Naive thymus-derived CD4-positive, alpha-beta T cell (primary cell): Measurements from ENCODE around the gene EXOC6B. TPM values are rescaled to one million over a fixed set of nuclear protein-coding genes. Genes with fewer than 3 reads are reported as not detected.
"Not testable (repeated sequence)": the region's sequence is repeated elsewhere in the genome, so short reads cannot be mapped to it uniquely, and the experiment has no call there.

ENCODE experiments used
- ATAC-seq: fragments of 150-1000 bp; cut with Tn5 transposase; 2 replicates; pipeline ENCODE4 v1.10.0; 2021; ENCODE audit warnings: mild to moderate bottlenecking, moderate library complexity
- CTCF ChIA-PET: fragments of 350-600 bp; sonication (Branson Sonifier 250); formaldehyde crosslinking; loops from one replicate; lab custom pipeline; 2021; ENCODE audit warnings: antibody characterized with exemption; lab: Charles Lee
- POLR2A ChIA-PET: fragments of 350-600 bp; sonication (Branson Sonifier 250); formaldehyde crosslinking; loops from one replicate; lab custom pipeline; 2021; ENCODE audit warnings: antibody characterized with exemption, inconsistent platforms; lab: Charles Lee
- DNase-seq, 9 donors: peaks; one replicate each; pipeline versions ENCODE4 v3.0.0 to v3.0.0-alpha.2; 2020 to 2022; ENCODE audit warnings: mixed read lengths in 1 of 9
- H3K27ac ChIP-seq: one replicate; pipeline ENCODE4 v1.7.0; 2013; ENCODE audit warnings: mild to moderate bottlenecking, low read depth, low read length, moderate library complexity
- H3K27me3 ChIP-seq, 2 donors: one replicate each; pipeline ENCODE4 v1.7.0; 2013; ENCODE audit warnings: low read length in 2 of 2, mild to moderate bottlenecking in 2 of 2, moderate library complexity in 2 of 2; ENCODE audit not compliant: control insufficient read depth in 2 of 2, insufficient read depth in 2 of 2
- H3K36me3 ChIP-seq, 3 experiments: 1 replicate in 2 of 3; 2 replicates in 1 of 3; pipeline ENCODE4 v1.7.0; 2013; ENCODE audit warnings: low read length in 3 of 3, mild to moderate bottlenecking in 3 of 3, moderate library complexity in 1 of 3; ENCODE audit not compliant: insufficient read depth in 3 of 3, control insufficient read depth in 2 of 3
- H3K4me1 ChIP-seq, 2 donors: one replicate each; pipeline ENCODE4 v1.7.0; 2013; ENCODE audit warnings: low read length in 2 of 2, mild to moderate bottlenecking in 2 of 2, moderate library complexity in 1 of 2; ENCODE audit not compliant: control insufficient read depth in 2 of 2, insufficient read depth in 2 of 2
- H3K4me3 ChIP-seq: 2 replicates; pipeline ENCODE4 v1.7.0; 2013; ENCODE audit warnings: mild to moderate bottlenecking, low read length
- H3K9me3 ChIP-seq, 3 experiments: 1 replicate in 2 of 3; 2 replicates in 1 of 3; pipeline ENCODE4 v1.7.0; 2013; ENCODE audit warnings: low read length in 3 of 3; ENCODE audit not compliant: control insufficient read depth in 2 of 3
- H3K27ac Mint-ChIP-seq, 9 donors: one replicate each; pipeline ENCODE4 v1.8.0; 2020 to 2022; ENCODE audit warnings: mixed read lengths in 9 of 9, mild to moderate bottlenecking in 8 of 9, moderate library complexity in 5 of 9, inconsistent platforms in 2 of 9
- H3K27me3 Mint-ChIP-seq, 5 donors: one replicate each; pipeline ENCODE4 v1.8.0; 2021 to 2022; ENCODE audit warnings: mixed read lengths in 5 of 5, mild to moderate bottlenecking in 1 of 5
- H3K36me3 Mint-ChIP-seq, 5 donors: one replicate each; pipeline ENCODE4 v1.8.0; 2020 to 2022; ENCODE audit warnings: mixed read lengths in 5 of 5, mild to moderate bottlenecking in 3 of 5, inconsistent platforms in 1 of 5
- H3K4me1 Mint-ChIP-seq, 7 donors: one replicate each; pipeline ENCODE4 v1.8.0; 2020 to 2022; ENCODE audit warnings: mixed read lengths in 7 of 7, mild to moderate bottlenecking in 3 of 7, inconsistent platforms in 1 of 7
- H3K4me3 Mint-ChIP-seq, 10 donors: one replicate each; pipeline ENCODE4 v1.8.0; 2020 to 2022; ENCODE audit warnings: mild to moderate bottlenecking in 10 of 10, mixed read lengths in 10 of 10, moderate library complexity in 6 of 10, inconsistent platforms in 2 of 10
- H3K9me3 Mint-ChIP-seq, 11 donors: one replicate each; pipeline ENCODE4 v1.8.0; 2020 to 2022; ENCODE audit warnings: mixed read lengths in 11 of 11, mild to moderate bottlenecking in 4 of 11, inconsistent platforms in 1 of 11, moderate library complexity in 1 of 11
- intact Hi-C, 2 donors: fragments of 100-400 bp; cut with micrococcal nuclease; formaldehyde crosslinking; loops; one replicate each; pipeline ENCODE4 v1.15.1; 2023
- polyA plus RNA-seq, 2 donors: library from polyadenylated mRNA; unstranded; fragments of 300-500 nt; fragmentation: Illumina TruSeq; gene quantifications; one replicate each; pipeline ENCODE4 v1.2.3, GENCODE V29; 2021
- total RNA-seq, 6 experiments: library from RNA in 5 of 6; stranded (reverse) in 5 of 6; gene quantifications; 1 replicate in 5 of 6; 2 replicates in 1 of 6; pipeline ENCODE4 v1.2.3 and lab custom pipeline; 2021 to 2026

The EXOC6B gene
- total and polyA plus RNA-seq, 7 experiments from 2014 or later = 3.5 to 21.9 (median 15.1) TPM

GRCh38 chr2:72539071-72539552, 286.7 kb downstream of the EXOC6B start:
- no peaks in the 10 kb centered on the region for H3K27me3 Mint-ChIP-seq
- H3K4me3 Mint-ChIP-seq = no peak overlapping the region
- Histone ChIP-seq H3K27me3 (no peaks in the 10 kb centered on the region), H3K27ac (no peak overlapping the region), H3K9me3 (no peaks in the 10 kb centered on the region), H3K4me1 (no peaks in the 10 kb centered on the region), H3K36me3 (no peaks in the 10 kb centered on the region), H3K4me3 (no peak overlapping the region)
- ATAC-seq (no peak), DNase-seq (no peak)
- no peak overlapping the region for H3K27ac Mint-ChIP-seq
- H3K36me3 Mint-ChIP-seq = peaks cover 0 to 30% (median 21%) of the 10 kb centered on the region in 5 donors
- H3K9me3 Mint-ChIP-seq = peaks cover 0 to 12% (median 0%) of the 10 kb centered on the region in 11 donors
- H3K4me1 Mint-ChIP-seq = peaks cover 0 to 4% (median 0%) of the 10 kb centered on the region in 7 donors
- POLR2A ChIA-PET = no interaction called here
- CTCF ChIA-PET = no interaction called here
- intact Hi-C loops = no loop called here

GRCh38 chr2:72538486-72538885, 287.3 kb downstream of the EXOC6B start:
- H3K9me3 Mint-ChIP-seq = peaks cover 0 to 12% (median 0%) of the 10 kb centered on the region in 11 donors
- ATAC-seq (no peak), DNase-seq (no peak)
- H3K4me3 Mint-ChIP-seq = no peak overlapping the region
- Histone ChIP-seq H3K4me1 (no peaks in the 10 kb centered on the region), H3K27ac (no peak overlapping the region), H3K9me3 (no peaks in the 10 kb centered on the region), H3K36me3 (no peaks in the 10 kb centered on the region), H3K27me3 (no peaks in the 10 kb centered on the region), H3K4me3 (no peak overlapping the region)
- intact Hi-C loops = no loop called here
- peaks cover 0 to 33% (median 21%) of the 10 kb centered on the region in 5 donors for H3K36me3 Mint-ChIP-seq
- POLR2A ChIA-PET = no interaction called here
- no peaks in the 10 kb centered on the region for H3K27me3 Mint-ChIP-seq
- H3K4me1 Mint-ChIP-seq = peaks cover 0 to 4% (median 0%) of the 10 kb centered on the region in 7 donors
- CTCF ChIA-PET = no interaction called here
- H3K27ac Mint-ChIP-seq = no peak overlapping the region

GRCh38 chr2:72535586-72535985, 290.2 kb downstream of the EXOC6B start:
- H3K36me3 ChIP-seq, CTCF ChIA-PET, H3K4me1 ChIP-seq, H3K27me3 ChIP-seq, H3K4me3 Mint-ChIP-seq, H3K4me1 Mint-ChIP-seq, DNase-seq, H3K4me3 ChIP-seq, H3K27me3 Mint-ChIP-seq, H3K9me3 Mint-ChIP-seq, intact Hi-C loops, ATAC-seq, H3K27ac Mint-ChIP-seq, H3K9me3 ChIP-seq, H3K27ac ChIP-seq, POLR2A ChIA-PET: not testable (repeated sequence)
- peaks cover 0 to 16% (median 9%) of the 10 kb centered on the region in 5 donors for H3K36me3 Mint-ChIP-seq

- peaks cover 0 to 3% (median 0%) of the 10 kb centered on the region in 5 donors for H3K27me3 Mint-ChIP-seq
- H3K27ac Mint-ChIP-seq = no peak overlapping the region
- Histone ChIP-seq H3K9me3 (no peaks in the 10 kb centered on the region), H3K36me3 (no peaks in the 10 kb centered on the region), H3K4me1 (no peaks in the 10 kb centered on the region), H3K27ac (no peak overlapping the region), H3K27me3 (no peaks in the 10 kb centered on the region), H3K4me3 (no peak overlapping the region)
- ATAC-seq = no peak
- intact Hi-C loops = no loop called here
- H3K4me3 Mint-ChIP-seq = no peak overlapping the region
- no peaks in the 10 kb centered on the region for H3K9me3 Mint-ChIP-seq
- peaks cover 0 to 13% (median 9%) of the 10 kb centered on the region in 5 donors for H3K36me3 Mint-ChIP-seq
- ChIA-PET POLR2A (no interaction called here), CTCF (no interaction called here)
- peaks cover 0 to 2% (median 0%) of the 10 kb centered on the region in 7 donors for H3K4me1 Mint-ChIP-seq
- no peak for DNase-seq
Observed at GRCh38 chr2:72533765-72534164, 292.1 kb downstream of the EXOC6B start.

- H3K27me3 Mint-ChIP-seq = peaks cover 0 to 3% (median 0%) of the 10 kb centered on the region in 5 donors
- H3K9me3 Mint-ChIP-seq = peaks cover 0 to 2% (median 0%) of the 10 kb centered on the region in 11 donors
- peaks cover 0 to 2% (median 0%) of the 10 kb centered on the region in 7 donors for H3K4me1 Mint-ChIP-seq
- no peaks in the 10 kb centered on the region for H3K36me3 ChIP-seq
- no peak overlapping the region for H3K4me3 Mint-ChIP-seq
- no peaks in the 10 kb centered on the region for H3K9me3 ChIP-seq
- DNase-seq (no peak), ATAC-seq (no peak)
- no peak overlapping the region for H3K27ac Mint-ChIP-seq
- no peak overlapping the region for H3K27ac ChIP-seq
- ChIA-PET CTCF (interaction anchor here (0.7 kb wide), 1 partner anchor 52 kb away, joined by 3 read pairs; no protein-coding TSS in a partner anchor), POLR2A (no interaction called here)
- intact Hi-C loops = no loop called here
- no peaks in the 10 kb centered on the region for H3K4me1 ChIP-seq
- peaks cover 0 to 7% (median 5%) of the 10 kb centered on the region in 5 donors for H3K36me3 Mint-ChIP-seq
- no peak overlapping the region for H3K4me3 ChIP-seq
- H3K27me3 ChIP-seq = no peaks in the 10 kb centered on the region
Observed at GRCh38 chr2:72527424-72527823, 298.4 kb downstream of the EXOC6B start.

GRCh38 chr2:72526623-72527022, 299.2 kb downstream of the EXOC6B start:
- Histone ChIP-seq H3K4me3 (no peak overlapping the region), H3K9me3 (no peaks in the 10 kb centered on the region), H3K4me1 (no peaks in the 10 kb centered on the region), H3K27ac (no peak overlapping the region), H3K27me3 (no peaks in the 10 kb centered on the region), H3K36me3 (no peaks in the 10 kb centered on the region)
- no peak for DNase-seq
- H3K27ac Mint-ChIP-seq = no peak overlapping the region
- H3K36me3 Mint-ChIP-seq = peaks cover 0 to 9% (median 5%) of the 10 kb centered on the region in 5 donors
- intact Hi-C loops = no loop called here
- H3K4me1 Mint-ChIP-seq = peaks cover 0 to 2% (median 0%) of the 10 kb centered on the region in 7 donors
- H3K4me3 Mint-ChIP-seq = no peak overlapping the region
- ChIA-PET CTCF (interaction anchor here (0.7 kb wide), 1 partner anchor 226 kb away, joined by 3 read pairs; no protein-coding TSS in a partner anchor), POLR2A (no interaction called here)
- H3K27me3 Mint-ChIP-seq = peaks cover 0 to 3% (median 0%) of the 10 kb centered on the region in 5 donors
- ATAC-seq = no peak
- peaks cover 0 to 2% (median 0%) of the 10 kb centered on the region in 11 donors for H3K9me3 Mint-ChIP-seq

- H3K27me3 Mint-ChIP-seq = no peaks in the 10 kb centered on the region
- Histone ChIP-seq H3K4me1 (no peaks in the 10 kb centered on the region), H3K27ac (no peak overlapping the region), H3K36me3 (no peaks in the 10 kb centered on the region), H3K27me3 (no peaks in the 10 kb centered on the region), H3K4me3 (no peak overlapping the region), H3K9me3 (no peaks in the 10 kb centered on the region)
- intact Hi-C loops = no loop called here
- DNase-seq (no peak), ATAC-seq (no peak)
- POLR2A ChIA-PET = no interaction called here
- H3K9me3 Mint-ChIP-seq = peaks cover 0 to 2% (median 0%) of the 10 kb centered on the region in 11 donors
- peaks cover 0 to 15% (median 7%) of the 10 kb centered on the region in 5 donors for H3K36me3 Mint-ChIP-seq
- H3K4me1 Mint-ChIP-seq = no peaks in the 10 kb centered on the region
- H3K4me3 Mint-ChIP-seq = no peak overlapping the region
- CTCF ChIA-PET = no interaction called here
- no peak overlapping the region for H3K27ac Mint-ChIP-seq
Observed at GRCh38 chr2:72524071-72524470, 301.8 kb downstream of the EXOC6B start.
